ENCODE measurements around the gene CYB561D2.

The CYB561D2 gene

DNA sequence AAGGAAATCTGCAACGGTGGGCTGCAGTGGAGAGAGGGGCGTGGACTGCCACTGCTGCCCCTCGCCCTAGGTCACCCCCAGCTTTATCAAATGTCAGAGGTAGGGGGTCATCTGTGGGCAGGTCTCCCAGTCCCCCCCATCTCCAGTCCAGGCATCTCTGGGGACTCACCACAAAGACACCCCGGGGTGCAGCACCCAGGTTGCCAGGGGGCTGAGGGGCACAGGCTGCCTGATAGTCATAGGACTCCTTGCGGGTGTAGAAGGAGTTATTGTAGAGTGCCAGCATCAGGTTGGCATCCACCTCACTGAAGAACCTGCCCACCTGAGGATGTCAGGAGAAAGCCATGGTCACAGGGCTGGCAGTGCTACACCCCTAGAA, 15.2 kb downstream of the CYB561D2 start:
- DNase-seq (ENCODE audit: low read depth): no peak

GRCh38 chr3:50369012-50369670, 18.5 kb downstream of the CYB561D2 start:
- DNase-seq (ENCODE audit: low read depth): no peak

DNA sequence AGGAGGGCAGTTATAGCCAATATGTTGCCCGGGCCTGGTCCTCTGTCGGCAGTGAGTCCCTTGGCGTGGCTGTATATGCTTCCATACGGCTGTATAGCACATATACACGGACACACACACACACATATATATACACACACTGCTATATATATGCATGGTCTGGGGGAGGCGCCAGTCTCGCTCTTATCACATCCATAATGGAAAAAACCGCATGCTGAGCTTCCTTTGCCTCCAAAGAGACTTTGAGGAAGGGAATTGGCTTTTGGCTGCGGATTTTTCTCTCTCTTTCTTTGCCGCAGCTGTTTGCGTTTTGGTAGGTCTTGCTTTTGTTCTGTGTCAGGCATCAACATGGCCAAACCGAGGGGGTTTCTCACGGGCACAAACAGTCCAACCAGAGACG, 19.9 kb downstream of the CYB561D2 start:
- no peak for DNase-seq (ENCODE audit: low read depth)

GRCh38 chr3:50371133-50371685, 20.5 kb downstream of the CYB561D2 start:
- DNase-seq (ENCODE audit: low read depth): no peak

DNA sequence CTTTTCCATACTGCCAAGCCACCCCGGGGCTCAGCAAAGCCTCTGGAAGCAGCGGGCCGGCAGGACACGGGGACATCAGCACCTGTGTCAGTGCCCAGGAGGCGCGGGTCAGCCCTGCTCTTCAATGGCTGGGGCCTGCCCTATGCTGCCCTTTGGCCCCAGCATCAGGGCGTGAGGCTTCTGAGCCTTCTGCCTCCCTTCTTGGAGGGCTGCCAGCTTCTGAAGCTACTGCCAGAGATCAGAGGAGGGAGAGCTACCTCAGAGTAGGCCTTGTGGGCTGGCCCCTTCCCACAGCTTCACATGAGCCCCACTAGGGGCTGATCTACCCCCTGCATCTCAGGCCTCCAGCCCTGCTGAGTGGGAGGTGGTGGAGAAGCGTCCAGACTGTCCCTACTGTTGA, 21.7 kb downstream of the CYB561D2 start:
- no peak for DNase-seq (ENCODE audit: low read depth)

DNA sequence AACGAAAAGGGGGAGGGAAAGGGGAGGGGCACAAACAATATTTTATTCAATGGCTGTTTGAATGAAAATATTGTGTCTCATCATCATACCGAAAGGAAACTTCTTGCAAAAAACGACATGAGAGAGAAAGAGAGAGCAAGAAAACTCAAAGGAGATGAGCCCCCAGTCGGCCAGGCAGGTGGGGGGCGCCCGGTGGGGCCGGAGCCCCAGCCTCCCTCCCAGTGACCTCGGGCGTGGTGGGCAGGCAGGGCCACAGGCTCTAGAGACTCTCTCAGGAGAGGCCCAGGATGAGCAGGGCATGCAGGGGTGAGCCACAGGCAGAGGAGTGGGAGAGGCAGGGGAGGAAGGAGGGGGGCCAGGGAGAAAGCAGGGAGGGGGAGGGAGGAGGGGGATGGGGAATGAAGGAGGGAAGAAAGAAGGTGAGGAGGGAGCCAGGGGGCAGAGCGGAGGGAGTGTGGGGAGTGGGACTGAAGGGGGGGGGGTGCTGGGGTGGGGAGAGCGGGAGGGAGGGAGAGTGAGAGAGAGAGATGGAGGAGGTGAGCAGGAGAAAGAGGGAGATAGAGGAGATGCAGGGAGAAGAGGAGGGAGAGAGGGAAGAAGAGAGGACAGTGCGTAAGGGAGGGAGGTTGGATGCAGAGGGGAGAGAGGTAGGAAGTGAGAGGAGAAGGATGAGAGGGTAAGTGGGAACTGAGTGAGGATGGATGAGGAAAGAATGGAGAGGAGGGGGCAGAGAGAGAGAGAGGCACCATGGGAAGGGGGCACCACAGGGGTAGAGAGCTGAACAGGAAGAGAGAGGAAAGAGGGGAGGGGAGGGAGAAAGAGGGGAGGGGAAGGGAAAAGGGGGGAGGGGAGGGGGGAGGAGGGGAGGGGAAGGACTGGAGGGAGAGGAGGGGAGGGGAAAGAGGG, 22.7 kb downstream of the CYB561D2 start:
- no peak for DNase-seq (ENCODE audit: low read depth)

- no peak for DNase-seq (ENCODE audit: low read depth)
These were observed 23.9 kb downstream of the CYB561D2 start for GRCh38 chr3:50374363-50375257.

DNA sequence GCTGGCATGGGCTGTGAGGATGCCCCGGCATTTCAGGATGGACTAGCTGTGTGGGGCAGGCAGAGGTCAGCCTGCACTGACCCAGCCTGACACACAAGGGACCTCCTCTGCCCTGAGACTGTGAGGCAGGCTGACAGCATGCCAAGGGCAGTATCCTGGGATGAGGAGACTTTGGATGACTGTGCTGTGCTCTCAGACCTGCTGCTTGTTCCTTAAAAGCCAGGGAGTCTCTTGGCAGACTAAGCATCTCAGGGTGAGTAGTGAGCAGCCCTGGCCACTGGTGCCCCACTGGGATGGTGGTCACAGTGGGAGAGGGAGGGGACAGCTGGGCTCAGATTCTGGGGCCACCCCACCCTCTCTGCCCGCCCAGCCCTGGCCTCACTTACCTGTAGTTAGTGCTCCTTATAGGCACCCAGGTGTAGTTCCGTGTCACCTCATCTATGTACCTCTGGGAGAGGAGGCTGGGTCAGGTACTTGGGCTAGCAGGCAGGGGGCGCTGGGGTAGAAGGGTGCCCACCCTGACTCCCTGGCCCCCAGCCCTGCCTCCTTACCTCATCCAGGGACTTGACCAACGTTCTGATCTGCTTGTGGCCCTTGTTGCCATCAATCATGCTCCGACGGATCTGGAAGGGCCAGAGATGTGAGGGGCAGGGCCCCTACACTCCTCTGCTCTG, 24.7 kb downstream of the CYB561D2 start:
- DNase-seq (ENCODE audit: low read depth): no peak

DNA sequence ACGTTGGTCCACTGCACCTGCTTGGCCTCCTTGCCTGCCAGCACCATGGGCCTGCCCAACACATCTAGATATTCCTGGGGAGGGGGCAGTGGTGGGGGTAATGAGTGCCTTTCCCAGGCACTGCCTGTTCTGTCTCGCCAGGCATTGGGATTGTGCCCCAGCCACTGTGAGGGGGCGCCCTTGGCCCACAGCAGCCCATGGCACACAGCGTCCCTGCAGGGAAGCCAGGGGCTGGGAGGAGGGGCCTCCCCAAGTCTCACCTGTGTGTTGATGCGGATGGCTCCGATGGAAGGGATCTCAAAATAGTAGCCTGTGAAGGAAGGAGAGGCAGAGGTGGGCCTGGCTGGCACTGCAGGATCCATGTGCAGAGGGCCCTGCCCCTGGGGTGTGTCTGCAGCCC, 27.4 kb downstream of the CYB561D2 start:
- no peak for DNase-seq (ENCODE audit: low read depth)

- no peak for DNase-seq (ENCODE audit: low read depth)
These were observed 28.1 kb downstream of the CYB561D2 start for GRCh38 chr3:50378757-50379156.

DNA sequence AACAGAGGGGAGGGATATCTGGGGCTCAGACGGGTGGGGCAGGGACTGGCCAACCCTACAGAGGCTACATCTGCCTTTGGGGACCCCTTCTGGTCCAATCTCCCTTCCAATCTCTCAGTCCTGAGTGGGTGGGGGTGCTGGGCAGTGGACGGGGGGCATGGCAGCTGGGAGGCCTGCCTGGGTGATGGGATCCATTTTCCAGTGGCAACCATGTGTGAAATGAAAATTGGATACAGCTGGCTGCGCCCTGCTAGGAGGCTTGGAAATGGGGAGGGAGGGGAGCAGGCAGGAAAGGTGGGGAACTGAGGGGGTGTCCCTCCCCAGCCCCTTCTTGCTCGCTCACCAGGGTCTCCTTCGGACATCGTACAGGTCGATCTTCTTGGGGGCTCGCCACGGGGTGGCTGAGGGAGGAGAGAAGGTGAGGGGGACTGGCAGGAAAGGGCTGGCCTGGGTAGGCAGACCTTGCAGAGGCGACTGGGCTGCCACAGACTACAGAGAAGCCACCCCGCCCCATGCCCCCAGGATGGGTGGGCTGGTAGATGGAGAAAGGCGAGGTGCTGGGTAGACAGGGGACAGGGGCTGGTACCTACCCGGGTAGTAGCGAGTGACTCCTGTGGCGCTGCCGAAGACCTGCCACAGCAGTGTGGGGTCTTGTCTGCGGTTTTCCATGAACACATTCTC, 29.9 kb downstream of the CYB561D2 start:
- no peak for DNase-seq (ENCODE audit: low read depth)

DNA sequence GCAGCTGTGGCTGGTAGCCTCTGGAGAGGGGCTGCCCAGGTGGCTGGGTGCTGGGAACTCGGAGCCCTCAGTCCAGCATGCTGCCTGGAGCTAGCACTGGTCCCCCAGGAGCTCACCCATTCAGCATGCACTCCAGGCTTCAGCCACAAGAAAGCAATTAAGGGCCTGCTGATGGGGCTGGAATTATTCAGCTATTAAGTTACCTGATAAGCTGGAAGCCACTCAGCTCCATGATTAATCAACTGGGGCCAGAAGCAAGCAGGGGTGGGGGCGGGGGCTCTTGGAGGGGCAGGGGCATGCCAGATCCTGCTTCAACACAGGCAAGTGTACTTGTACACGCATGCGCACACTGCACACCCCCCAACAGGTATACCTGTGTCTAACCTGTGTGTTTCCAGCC, 30.7 kb downstream of the CYB561D2 start:
- no peak for DNase-seq (ENCODE audit: low read depth)

GRCh38 chr3:50382722-50383121, 32.1 kb downstream of the CYB561D2 start:
- no peak for DNase-seq (ENCODE audit: low read depth)

DNA sequence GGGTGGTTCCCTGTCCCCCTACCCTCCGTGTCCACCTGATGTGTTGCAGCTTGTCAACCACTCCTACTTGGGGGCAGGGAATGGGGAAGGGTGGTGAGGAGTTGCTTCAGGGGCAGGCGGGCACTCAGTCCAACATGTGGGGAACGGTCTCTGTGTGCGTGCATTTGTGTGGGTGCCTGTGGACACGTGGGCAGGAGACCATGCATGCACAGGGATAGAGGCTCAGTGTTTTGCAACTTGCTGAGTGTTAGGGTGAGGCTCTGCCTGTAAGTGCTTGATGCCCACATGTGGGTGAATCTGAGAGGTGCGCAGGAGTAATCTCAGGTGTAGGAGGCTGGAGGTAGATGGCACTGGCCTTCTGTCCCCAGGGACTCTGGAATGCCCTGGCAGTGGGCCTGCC, 33.1 kb downstream of the CYB561D2 start:
- DNase-seq (ENCODE audit: low read depth): no peak

DNA sequence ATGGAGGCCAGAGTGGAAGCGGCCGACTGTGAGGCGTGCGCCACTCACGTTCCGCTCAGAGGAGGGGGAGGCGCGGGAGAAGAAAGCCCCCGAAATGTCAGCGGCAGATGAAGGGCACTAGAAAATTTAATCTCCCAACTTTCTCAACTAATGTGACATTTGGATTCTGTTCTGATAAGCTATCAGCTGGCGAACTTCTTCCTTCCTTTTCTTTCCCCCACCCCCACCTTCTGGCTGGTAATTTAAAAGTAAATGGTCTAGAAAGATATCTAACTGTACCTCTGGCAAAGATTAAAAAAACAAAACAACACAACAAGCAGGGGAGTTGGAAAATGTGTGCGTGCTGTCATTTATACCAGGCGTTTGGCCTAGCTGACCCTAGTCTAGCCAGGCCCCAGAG, 35.1 kb downstream of the CYB561D2 start:
- no peak for DNase-seq (ENCODE audit: low read depth)

GRCh38 chr3:50388016-50388719, 37.5 kb downstream of the CYB561D2 start:
- DNase-seq (ENCODE audit: low read depth): no peak

DNA sequence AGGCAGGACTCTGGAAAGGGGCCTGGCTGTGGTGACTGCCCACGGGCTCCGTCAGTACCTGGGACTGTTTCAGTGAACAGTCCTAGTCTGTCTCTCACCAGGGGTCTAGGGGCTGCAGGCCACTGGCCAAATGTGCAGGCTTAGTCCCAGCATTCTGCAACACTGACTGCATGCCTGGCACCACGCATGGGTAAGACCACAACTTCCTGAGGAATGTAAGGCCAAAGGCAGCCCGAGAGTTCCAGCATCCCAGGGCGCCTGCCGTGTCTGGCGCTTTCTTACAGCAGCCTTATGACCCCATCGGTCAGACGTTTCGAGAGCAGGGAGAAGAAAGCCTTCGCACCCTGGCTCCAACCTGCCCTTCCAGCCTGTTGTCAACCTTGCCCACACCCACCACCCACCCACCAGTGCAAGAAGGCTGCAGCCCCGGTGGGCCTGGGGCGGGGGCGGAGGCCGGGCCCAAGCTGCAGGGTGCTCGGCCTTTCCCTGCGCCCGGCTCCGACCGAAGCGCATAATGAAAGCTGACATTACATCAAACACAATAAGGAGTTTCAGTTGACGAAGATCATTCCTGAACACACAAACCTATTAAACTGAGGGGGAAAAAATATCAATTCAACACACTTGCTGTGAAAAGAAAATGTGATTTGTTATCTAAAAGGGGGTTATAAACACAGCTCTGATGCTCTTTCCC, 38.2 kb downstream of the CYB561D2 start:
- DNase-seq (ENCODE audit: low read depth): no peak

GRCh38 chr3:50389414-50389767, 38.7 kb downstream of the CYB561D2 start:
- DNase-seq (ENCODE audit: low read depth): no peak

DNA sequence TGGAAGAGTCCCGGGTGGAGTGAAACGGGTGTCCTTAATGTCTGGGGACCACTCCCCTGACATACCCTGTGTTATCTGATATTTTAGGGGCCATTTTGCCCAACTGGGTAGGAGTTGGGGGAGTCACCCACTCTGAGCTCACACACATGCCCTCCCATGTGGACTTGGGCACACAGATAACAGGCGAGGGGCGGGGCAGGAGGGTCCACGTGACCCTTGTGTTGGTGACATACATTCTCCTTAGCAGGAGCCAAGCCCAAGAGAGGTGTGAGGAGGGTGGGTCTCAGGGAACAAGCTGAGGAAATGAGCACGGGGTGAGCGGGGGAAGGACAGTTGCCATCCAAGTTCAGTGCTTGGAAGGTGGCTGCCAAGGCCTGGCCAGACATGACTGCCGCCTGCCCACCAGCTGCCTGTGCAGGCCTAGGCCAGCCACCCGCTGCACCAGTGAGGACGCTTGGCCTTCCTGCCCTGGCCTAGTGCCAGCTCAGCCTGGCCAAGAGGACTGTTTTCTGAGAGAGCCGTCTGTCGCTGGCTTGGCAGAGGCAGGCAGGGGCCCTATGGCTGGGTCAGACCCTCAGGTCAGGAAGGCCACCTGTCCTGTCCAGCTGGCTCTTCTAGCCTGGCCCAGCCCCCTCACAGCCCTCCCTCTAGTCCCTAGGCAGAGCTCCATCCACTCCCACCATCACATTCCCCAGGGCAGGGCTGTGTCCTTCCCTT, 40.0 kb downstream of the CYB561D2 start:
- DNase-seq (ENCODE audit: low read depth): no peak

Data from activated T-helper 1 cell treated with Interleukin-2 at 50 U/mL for 16 hours (primary cell).